Tibial nerve (tissue), 4 donors: ENCODE measurements around the gene STRBP.

Experiments used
- CTCF ChIP-seq, 5 experiments: fragments of 200-600 bp in 3 of 5; fragments of 450-650 bp in 2 of 5; sonication (generic) in 3 of 5; IDR thresholded peaks; one replicate each; pipeline ENCODE4 v1.5.1; 2016 to 2019; ENCODE audit warnings: antibody characterized with exemption in 5 of 5, mild to moderate bottlenecking in 3 of 5, moderate library complexity in 2 of 5
- EP300 ChIP-seq, 2 donors: sonication (generic); formaldehyde crosslinking; IDR thresholded peaks; one replicate each; pipeline ENCODE4 v1.6.1; 2017; ENCODE audit warnings: antibody characterized with exemption in 2 of 2, mild to moderate bottlenecking in 1 of 2
- POLR2A ChIP-seq, 2 donors: fragments of 450-650 bp; IDR thresholded peaks; one replicate each; pipeline ENCODE4 v1.6.1; 2017; ENCODE audit warnings: antibody characterized with exemption in 2 of 2, mild to moderate bottlenecking in 2 of 2, moderate library complexity in 2 of 2

GRCh38 chr9:123260340-123260739 is 8.0 kb downstream of the STRBP start:
- no peak for TF ChIP-seq EP300 (IDR thresholded peaks at IDR 0.05)
- no peak for TF ChIP-seq CTCF (IDR thresholded peaks at IDR 0.05)
- TF ChIP-seq POLR2A (IDR thresholded peaks at IDR 0.05): no peak
